ENCODE results near the gene SEMA3A. TPM values are rescaled to one million over a fixed set of nuclear protein-coding genes. Genes with fewer than 3 reads are reported as not detected.

The SEMA3A gene
- total RNA-seq, 1 experiment from 2014 or later, result 43.3 TPM

- intact Hi-C loops (cut with micrococcal nuclease; ENCODE audit: unreplicated experiment), result no loop called here
- H3K27ac ChIP-seq (ENCODE audit: low read length), result no peak overlapping the region
- in situ Hi-C loops (cut with HindIII; ENCODE audit: low pct_unique_long_range_greater_than_20kb, low sequenced_read_pairs), result no loop called here
- BruUV-seq (replicated peaks), result no TSS peak
- ATAC-seq, result no peak
- DNase-seq (ENCODE audit: low read depth, low spot score), result no peak
- CTCF ChIA-PET, result no interaction called here
- no peaks in the 10 kb centered on the region for H3K4me1 ChIP-seq (ENCODE audit: control insufficient read depth, insufficient read depth, low read length)
- POLR2A ChIA-PET, result no interaction called here
- no peak for TF ChIP-seq REST (IDR thresholded peaks at IDR 0.05; ENCODE audit: insufficient read depth in 1 of 2, low read depth in 2 of 2, low read length in 1 of 2)
- no peak for TF ChIP-seq CTCF (IDR thresholded peaks at IDR 0.05)
- no peak for TF ChIP-seq SIN3A (IDR thresholded peaks at IDR 0.05; ENCODE audit: borderline replicate concordance, insufficient read depth, low read depth, low read length)
- TF ChIP-seq POLR2AphosphoS5 (IDR thresholded peaks at IDR 0.05; ENCODE audit: low read depth, low read length), result no peak
- no peak for TF ChIP-seq TCF7L2 (IDR thresholded peaks at IDR 0.05; ENCODE audit: low read depth, low read length)
- no peaks in the 10 kb centered on the region for H3K27me3 ChIP-seq (ENCODE audit: control insufficient read depth, insufficient read depth, low read length)
- no peaks in the 10 kb centered on the region for H3K9me3 ChIP-seq (ENCODE audit: control insufficient read depth, insufficient read depth, low read depth, low read length)
- H3K4me3 ChIP-seq (ENCODE audit: low read depth in 2 of 2, low read length in 2 of 2), result no peak overlapping the region
- H3K36me3 ChIP-seq (ENCODE audit: control insufficient read depth, insufficient read depth, low read length), result no peaks in the 10 kb centered on the region
These were observed 192.2 kb downstream of the SEMA3A start for GRCh38 chr7:84002348-84002747.

GRCh38 chr7:83996879-83997278 is 197.7 kb downstream of the SEMA3A start:
- no peaks in the 10 kb centered on the region for H3K9me3 ChIP-seq (ENCODE audit: control insufficient read depth, insufficient read depth, low read depth, low read length)
- DNase-seq (ENCODE audit: low read depth, low spot score), result no peak
- TF ChIP-seq POLR2AphosphoS5 (IDR thresholded peaks at IDR 0.05; ENCODE audit: low read depth, low read length), result no peak
- TF ChIP-seq TCF7L2 (IDR thresholded peaks at IDR 0.05; ENCODE audit: low read depth, low read length), result no peak
- TF ChIP-seq SIN3A (IDR thresholded peaks at IDR 0.05; ENCODE audit: borderline replicate concordance, insufficient read depth, low read depth, low read length), result no peak
- TF ChIP-seq REST (IDR thresholded peaks at IDR 0.05; ENCODE audit: insufficient read depth in 1 of 2, low read depth in 2 of 2, low read length in 1 of 2), result no peak
- no peak for TF ChIP-seq CTCF (IDR thresholded peaks at IDR 0.05)
- POLR2A ChIA-PET, result no interaction called here
- H3K4me1 ChIP-seq (ENCODE audit: control insufficient read depth, insufficient read depth, low read length), result no peaks in the 10 kb centered on the region
- H3K4me3 ChIP-seq (ENCODE audit: low read depth in 2 of 2, low read length in 2 of 2), result no peak overlapping the region
- CTCF ChIA-PET, result no interaction called here
- no peak for ATAC-seq
- in situ Hi-C loops (cut with HindIII; ENCODE audit: low pct_unique_long_range_greater_than_20kb, low sequenced_read_pairs) (no loop called here), intact Hi-C loops (cut with micrococcal nuclease; ENCODE audit: unreplicated experiment) (no loop called here)
- no peaks in the 10 kb centered on the region for H3K27me3 ChIP-seq (ENCODE audit: control insufficient read depth, insufficient read depth, low read length)
- no peak overlapping the region for H3K27ac ChIP-seq (ENCODE audit: low read length)
- H3K36me3 ChIP-seq (ENCODE audit: control insufficient read depth, insufficient read depth, low read length), result no peaks in the 10 kb centered on the region
- BruUV-seq (replicated peaks), result no TSS peak

All from Panc1 (cell line).